Activated naive CD4-positive, alpha-beta T cell treated with anti-CD3 and anti-CD28 coated beads, Interleukin-2, amount 10 ng/mL, durations not matched to agents 7 days and 5 days (primary cell): ENCODE measurements around the gene SIX3.

Experiments used
- CTCF ChIA-PET: fragments of 350-600 bp; sonication (Branson Sonifier 250); formaldehyde crosslinking; loops from one replicate; lab custom pipeline; 2021; ENCODE audit warnings: antibody characterized with exemption; lab: Charles Lee
- DNase-seq: peaks from one replicate; pipeline ENCODE4 v3.0.0-alpha.2; 2020
- H3K27ac Mint-ChIP-seq: one replicate; pipeline ENCODE4 v1.8.0; 2021; ENCODE audit warnings: mild to moderate bottlenecking, moderate library complexity, mixed read lengths
- H3K27me3 Mint-ChIP-seq: one replicate; pipeline ENCODE4 v1.8.0; 2021; ENCODE audit warnings: mild to moderate bottlenecking, mixed read lengths
- H3K36me3 Mint-ChIP-seq: one replicate; pipeline ENCODE4 v1.8.0; 2021; ENCODE audit warnings: mixed read lengths
- H3K4me1 Mint-ChIP-seq: one replicate; pipeline ENCODE4 v1.8.0; 2021; ENCODE audit warnings: mixed read lengths
- H3K4me3 Mint-ChIP-seq: one replicate; pipeline ENCODE4 v1.8.0; 2021; ENCODE audit warnings: mild to moderate bottlenecking, moderate library complexity, mixed read lengths
- H3K9me3 Mint-ChIP-seq: one replicate; pipeline ENCODE4 v1.8.0; 2021; ENCODE audit warnings: mixed read lengths

Gene SIX3

DNA sequence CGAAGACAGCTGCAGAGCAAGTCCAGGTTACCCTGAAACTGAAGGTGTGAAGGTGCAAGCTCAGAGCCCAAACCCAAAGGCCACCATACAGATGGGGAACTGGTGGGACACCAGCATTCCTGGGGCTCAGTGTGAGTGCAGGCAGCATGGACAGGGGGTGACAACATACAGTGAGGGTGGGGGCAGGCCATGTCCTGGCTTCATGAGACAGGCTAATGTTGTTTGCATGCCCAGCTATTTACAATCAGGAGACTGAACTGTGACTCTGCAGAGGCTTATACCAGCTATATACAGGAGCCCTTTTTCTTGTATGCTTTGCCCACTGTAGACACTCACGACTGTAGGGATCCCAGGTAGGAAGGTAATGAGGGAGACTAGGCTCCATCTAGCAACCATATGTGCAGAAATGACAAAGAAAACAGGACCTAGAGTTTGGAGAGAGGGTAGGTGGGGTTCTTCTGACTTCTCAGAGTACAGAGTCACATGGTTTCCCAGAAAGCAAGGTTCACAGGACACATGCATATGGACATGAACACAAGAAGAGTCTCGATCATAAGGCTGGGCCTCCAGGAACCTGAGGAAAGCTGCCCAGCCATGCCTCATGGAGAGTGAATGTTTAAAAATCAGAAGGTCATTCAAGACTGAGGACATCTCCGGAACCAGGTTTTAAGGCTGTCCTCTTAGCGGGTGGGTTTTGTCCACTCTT lies 26.4 kb downstream of the SIX3 start:
- no peaks in the 10 kb centered on the region for H3K4me1 Mint-ChIP-seq
- no peak overlapping the region for H3K4me3 Mint-ChIP-seq
- peaks cover 38% of the 10 kb centered on the region for H3K27me3 Mint-ChIP-seq
- no peak overlapping the region for H3K27ac Mint-ChIP-seq
- H3K36me3 Mint-ChIP-seq, result no peaks in the 10 kb centered on the region
- no peak for DNase-seq
- no peaks in the 10 kb centered on the region for H3K9me3 Mint-ChIP-seq
- CTCF ChIA-PET, result interaction anchor here (4.2 kb wide), 1 partner anchor 14 kb away, joined by 24 read pairs; no protein-coding TSS in a partner anchor

DNA sequence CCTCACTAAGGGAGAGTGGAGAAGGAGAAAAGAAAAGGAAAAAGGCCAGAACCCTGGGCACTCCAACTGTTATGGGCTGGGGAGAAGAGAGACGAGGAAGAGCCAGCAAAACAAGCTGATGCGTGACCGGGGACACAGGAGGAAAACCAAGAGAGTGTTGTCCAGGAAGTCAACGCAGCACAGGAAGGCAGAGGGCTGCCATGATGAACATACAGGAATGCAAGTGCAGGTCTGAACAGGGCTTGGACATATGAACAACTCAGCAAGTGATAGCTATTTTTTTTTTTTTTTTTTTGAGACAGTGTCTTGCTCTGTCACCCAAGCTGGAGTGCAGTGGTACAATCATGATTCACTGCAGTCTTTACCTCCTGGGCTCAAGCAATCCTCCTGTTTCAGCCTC lies 28.4 kb downstream of the SIX3 start:
- CTCF ChIA-PET, result interaction anchor here (2.3 to 4.2 kb wide), 2 partner anchors 11 to 14 kb away, joined by 9 to 24 read pairs; no protein-coding TSS in a partner anchor
- H3K4me1 Mint-ChIP-seq, result no peaks in the 10 kb centered on the region
- H3K4me3 Mint-ChIP-seq, result no peak overlapping the region
- no peaks in the 10 kb centered on the region for H3K36me3 Mint-ChIP-seq
- no peak overlapping the region for H3K27ac Mint-ChIP-seq
- peaks cover 25% of the 10 kb centered on the region for H3K27me3 Mint-ChIP-seq
- DNase-seq, result no peak
- H3K9me3 Mint-ChIP-seq, result no peaks in the 10 kb centered on the region

DNA sequence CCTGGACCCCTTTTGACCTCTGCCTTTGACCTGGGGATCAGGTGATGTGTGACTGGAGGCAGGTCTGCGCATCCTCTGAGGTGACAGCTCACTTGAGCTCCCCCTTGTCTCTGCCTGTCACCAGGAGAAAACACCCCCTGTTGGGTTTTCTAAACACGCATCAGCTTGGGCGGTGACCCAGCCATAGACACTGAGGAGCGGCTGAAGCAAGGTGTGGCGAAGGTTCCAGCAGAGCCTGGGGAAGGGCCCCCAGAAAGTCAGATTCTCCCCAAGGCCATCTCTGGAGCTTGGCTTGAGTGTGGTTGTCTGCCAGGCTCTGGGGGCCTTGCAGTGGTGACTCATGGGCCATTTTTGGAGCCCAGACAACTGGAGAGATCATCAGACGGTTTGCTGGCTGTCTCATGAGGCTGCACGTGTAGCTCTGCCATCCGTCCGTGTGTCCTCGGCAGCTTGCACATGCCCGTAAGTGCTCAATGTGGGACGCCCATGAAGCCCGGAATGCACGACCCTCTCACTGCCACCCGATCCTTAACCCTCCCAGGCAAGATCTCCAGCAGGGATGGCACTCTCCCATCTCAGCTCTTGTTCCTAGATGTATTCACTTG lies 29.4 kb downstream of the SIX3 start:
- no peak overlapping the region for H3K27ac Mint-ChIP-seq
- CTCF ChIA-PET, result interaction anchor here (2.3 to 4.2 kb wide), 2 partner anchors 10 to 15 kb away, joined by 9 to 24 read pairs; no protein-coding TSS in a partner anchor
- no peaks in the 10 kb centered on the region for H3K36me3 Mint-ChIP-seq
- DNase-seq, result no peak
- peaks cover 18% of the 10 kb centered on the region for H3K27me3 Mint-ChIP-seq
- H3K4me1 Mint-ChIP-seq, result no peaks in the 10 kb centered on the region
- H3K9me3 Mint-ChIP-seq, result no peaks in the 10 kb centered on the region
- no peak overlapping the region for H3K4me3 Mint-ChIP-seq

DNA sequence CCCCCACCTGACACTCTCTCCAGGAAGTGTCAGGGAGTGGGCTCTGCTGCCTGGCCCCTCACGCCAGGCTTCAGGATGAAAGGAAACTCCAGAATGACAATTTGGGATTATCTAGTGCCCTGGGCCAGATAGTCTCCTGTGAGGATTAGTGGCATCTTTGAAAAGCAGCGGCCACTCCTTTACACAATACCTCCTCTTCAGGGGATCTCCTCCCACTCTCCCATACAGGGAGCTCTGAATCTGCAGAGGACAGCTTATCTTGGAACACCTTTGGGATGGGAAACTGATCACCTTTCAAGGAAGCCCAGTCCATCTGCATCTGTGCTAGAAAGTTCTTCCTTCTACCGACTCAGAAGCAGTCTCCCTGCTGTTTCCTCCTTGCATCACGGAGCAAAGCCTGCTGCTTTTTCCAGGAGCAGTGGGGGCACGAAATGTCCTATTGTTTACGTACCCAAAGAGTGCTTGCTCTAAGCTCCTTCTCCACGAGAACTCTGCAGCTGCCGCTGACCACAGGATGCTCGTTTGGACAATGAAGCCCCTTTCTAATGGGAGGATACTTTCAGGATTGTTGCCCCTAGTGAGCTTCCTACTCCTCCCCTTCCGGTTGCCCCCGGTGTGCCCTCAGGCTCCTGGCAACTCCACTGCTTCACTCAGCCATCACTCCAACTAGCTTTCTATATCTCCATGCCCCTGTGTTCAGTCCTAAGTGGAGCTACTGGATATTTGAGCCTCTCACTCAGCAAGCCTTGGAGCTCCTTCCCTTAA lies 31.5 kb downstream of the SIX3 start:
- Mint-ChIP-seq H3K27me3 (peaks cover 14% of the 10 kb centered on the region), H3K4me1 (no peaks in the 10 kb centered on the region), H3K4me3 (no peak overlapping the region), H3K9me3 (no peaks in the 10 kb centered on the region), H3K36me3 (no peaks in the 10 kb centered on the region), H3K27ac (no peak overlapping the region)
- CTCF ChIA-PET, result interaction anchor here (0.7 to 1.6 kb wide), 6 partner anchors 9 to 491 kb away, joined by 3 to 6 read pairs (median 3); no protein-coding TSS in a partner anchor
- DNase-seq, result no peak

DNA sequence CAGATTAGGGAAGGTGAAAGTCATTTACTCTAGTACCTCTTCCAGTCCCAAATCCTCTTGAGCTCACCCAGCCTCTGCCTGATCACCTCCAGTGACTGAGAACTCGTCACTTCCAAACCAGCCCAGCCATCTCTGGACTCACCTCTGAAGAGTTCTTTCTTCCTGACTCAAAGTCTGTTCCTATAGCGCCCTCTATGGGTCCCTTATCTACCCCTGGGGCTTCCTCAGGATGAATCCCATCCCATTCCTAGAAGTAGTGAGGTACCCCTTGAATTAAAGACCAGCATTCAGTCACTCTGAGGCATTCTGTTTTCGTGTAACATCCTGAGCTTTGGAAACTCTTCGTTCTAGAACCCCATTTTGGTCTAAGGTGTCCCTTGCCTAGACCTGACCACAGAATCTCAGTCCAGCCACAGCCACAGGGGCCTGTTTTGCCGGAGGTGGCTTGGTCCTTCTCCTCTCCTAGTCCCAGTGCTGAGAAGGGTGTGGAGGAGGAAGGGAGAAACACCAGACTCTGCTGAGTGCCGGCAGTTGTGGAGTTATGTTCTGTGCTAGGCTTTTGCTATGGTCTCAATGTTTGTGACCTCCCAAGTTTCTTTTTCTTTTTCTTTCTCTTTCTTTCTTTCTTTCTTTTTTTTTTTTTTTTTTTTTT lies 32.7 kb downstream of the SIX3 start:
- Mint-ChIP-seq H3K27me3 (peaks cover 21% of the 10 kb centered on the region), H3K4me3 (no peak overlapping the region), H3K9me3 (no peaks in the 10 kb centered on the region), H3K4me1 (no peaks in the 10 kb centered on the region), H3K36me3 (no peaks in the 10 kb centered on the region), H3K27ac (no peak overlapping the region)
- no peak for DNase-seq
- CTCF ChIA-PET, result interaction anchor here (0.6 to 1.6 kb wide), 5 partner anchors 18 to 668 kb away, joined by 3 to 4 read pairs (median 3); no protein-coding TSS in a partner anchor

DNA sequence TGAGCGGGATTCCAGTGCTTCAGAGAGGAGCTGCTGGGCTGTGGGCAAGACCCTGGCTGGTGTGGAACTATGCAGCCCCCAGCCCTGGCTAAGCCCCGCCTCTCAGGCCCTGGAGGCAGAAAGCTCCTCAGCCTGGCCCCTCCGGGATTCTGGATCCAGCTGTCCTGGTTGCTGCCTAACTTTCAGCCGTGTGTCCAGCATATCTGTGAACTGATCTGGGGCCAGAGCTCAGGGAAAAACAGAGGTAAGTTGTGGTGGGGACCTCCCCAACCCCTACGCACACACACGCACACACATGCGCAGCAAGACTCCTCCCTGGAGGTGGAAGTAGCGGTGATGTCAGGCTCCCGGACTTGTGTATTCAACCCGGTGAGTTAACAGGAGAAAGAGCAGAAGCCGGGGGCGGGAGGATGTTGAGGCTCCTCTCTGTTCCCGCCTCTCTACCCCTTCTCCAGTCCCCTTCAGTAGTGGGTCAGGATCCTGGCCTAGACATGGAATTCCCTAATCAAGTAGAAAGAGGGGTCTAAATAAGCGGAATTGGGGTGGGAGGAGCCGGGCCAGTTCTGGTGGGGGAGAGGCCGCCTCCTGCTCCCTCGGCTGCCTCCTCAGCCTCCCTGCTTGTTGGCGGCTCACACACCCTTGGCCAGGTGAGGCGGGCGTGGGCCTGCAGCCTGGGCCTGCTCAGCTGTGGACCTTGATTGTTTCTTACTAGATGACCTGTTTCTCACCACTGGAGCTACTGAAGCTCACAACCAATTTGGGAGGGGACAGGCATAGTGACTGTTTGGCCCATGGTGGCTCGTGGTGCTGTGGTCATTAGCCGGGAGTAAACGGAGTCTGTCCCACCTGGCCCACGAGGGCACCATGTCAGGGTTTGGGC lies 34.3 kb downstream of the SIX3 start:
- H3K27me3 Mint-ChIP-seq, result peaks cover 21% of the 10 kb centered on the region
- no peaks in the 10 kb centered on the region for H3K4me1 Mint-ChIP-seq
- DNase-seq, result no peak
- no peaks in the 10 kb centered on the region for H3K9me3 Mint-ChIP-seq
- H3K36me3 Mint-ChIP-seq, result no peaks in the 10 kb centered on the region
- H3K4me3 Mint-ChIP-seq, result no peak overlapping the region
- H3K27ac Mint-ChIP-seq, result no peak overlapping the region
- CTCF ChIA-PET, result interaction anchor here (1.3 kb wide), 1 partner anchor 26 kb away, joined by 4 read pairs; no protein-coding TSS in a partner anchor

DNA sequence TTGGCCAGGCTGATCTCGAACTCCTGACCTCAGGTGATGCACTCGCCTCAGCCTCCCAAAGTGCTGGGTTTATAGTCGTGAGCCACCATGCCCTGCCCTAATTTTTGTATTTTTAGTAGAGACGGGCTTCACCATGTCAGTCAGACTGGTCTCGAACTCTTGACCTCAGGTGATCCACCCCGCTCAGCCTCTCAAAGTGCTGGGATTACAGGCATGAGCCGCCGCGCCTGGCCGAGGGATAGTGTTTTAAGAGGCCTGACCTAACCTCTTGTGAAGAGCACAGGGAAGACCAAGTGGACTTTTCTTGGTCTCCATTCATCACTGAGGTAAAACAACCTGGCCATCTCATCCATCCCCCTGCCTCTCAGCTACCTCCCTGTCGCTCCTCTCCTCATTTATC lies 38.1 kb downstream of the SIX3 start:
- DNase-seq, result no peak
- Mint-ChIP-seq H3K9me3 (no peaks in the 10 kb centered on the region), H3K4me3 (no peak overlapping the region), H3K4me1 (no peaks in the 10 kb centered on the region), H3K27ac (no peak overlapping the region), H3K27me3 (peaks cover 25% of the 10 kb centered on the region), H3K36me3 (no peaks in the 10 kb centered on the region)
- CTCF ChIA-PET, result interaction anchor here (4.9 kb wide), 1 partner anchor 599 kb away, joined by 40 read pairs; no protein-coding TSS in a partner anchor

DNA sequence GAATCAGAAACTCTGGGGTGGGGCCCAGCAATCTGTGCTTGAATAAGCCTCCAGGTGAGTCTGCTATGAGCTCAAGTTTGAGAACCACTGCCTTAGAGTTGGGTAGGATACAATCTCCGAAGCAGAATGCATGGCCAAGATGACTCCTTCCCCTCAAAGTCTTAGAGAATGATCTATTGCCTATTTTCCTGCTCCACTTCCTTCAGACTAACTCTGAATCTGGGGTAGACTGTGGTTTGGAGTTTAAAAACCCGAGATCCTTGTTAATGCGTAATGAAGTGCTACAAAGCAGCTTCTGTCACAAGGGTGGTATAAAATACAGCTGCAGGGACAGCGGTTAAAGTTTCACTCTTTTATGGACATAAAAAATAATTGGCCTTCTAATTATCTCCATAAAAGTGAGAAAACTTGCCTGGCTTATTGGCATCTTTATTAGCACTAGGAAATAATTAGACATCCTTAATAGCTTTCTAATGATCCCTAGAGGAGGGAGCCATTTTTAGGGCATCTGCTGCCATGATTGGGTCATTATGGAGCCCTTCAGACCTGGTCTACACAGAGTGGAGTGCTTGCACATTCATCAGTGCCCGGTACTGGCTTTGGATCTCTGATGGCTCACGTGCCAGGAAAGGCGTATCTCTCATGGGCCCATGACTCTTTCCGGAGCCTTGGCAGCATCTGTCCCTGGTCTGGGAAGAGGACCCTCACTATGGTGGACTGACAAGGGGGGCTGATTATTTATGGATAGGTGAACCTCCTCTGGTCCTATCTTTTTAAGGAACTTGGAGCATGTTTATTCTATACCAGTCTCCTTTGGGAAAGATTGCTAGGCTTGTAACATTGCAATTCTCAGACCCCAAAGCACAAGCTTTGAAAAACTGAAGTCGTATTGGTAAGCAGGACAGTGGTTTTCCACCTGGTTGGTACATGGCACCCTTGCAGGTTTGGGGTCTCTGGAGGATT lies 39.5 kb downstream of the SIX3 start:
- Mint-ChIP-seq H3K36me3 (no peaks in the 10 kb centered on the region), H3K4me1 (no peaks in the 10 kb centered on the region), H3K9me3 (no peaks in the 10 kb centered on the region), H3K4me3 (no peak overlapping the region), H3K27ac (no peak overlapping the region), H3K27me3 (peaks cover 25% of the 10 kb centered on the region)
- DNase-seq, result no peak
- CTCF ChIA-PET, result interaction anchor here (0.5 to 4.9 kb wide), 16 partner anchors 8 to 1341 kb away, joined by 3 to 40 read pairs (median 4); no protein-coding TSS in a partner anchor

DNA sequence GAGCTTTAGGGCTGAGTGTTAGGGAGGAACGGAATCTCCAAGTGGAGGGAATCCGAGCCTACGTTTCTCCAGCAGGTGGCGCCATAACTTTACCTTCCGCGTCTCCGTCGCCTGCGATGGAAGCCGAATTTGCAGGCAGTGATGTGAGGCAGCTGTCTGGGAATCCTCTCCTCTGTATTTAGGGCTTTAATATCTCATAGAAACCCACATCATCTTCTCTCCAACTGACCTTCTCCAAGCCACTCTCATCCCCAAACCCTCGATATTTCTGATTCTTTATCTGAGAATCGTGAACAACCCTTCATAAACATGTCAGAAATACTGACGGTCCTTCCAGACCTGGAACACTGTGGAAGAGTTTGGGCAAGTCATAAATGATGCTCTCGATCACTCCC lies 40.2 kb downstream of the SIX3 start:
- H3K27me3 Mint-ChIP-seq, result peaks cover 25% of the 10 kb centered on the region
- no peak overlapping the region for H3K4me3 Mint-ChIP-seq
- H3K4me1 Mint-ChIP-seq, result no peaks in the 10 kb centered on the region
- peak; percentile 74 for DNase-seq
- CTCF ChIA-PET, result interaction anchor here (0.5 to 4.9 kb wide), 16 partner anchors 9 to 1340 kb away, joined by 3 to 40 read pairs (median 4); no protein-coding TSS in a partner anchor
- no peaks in the 10 kb centered on the region for H3K9me3 Mint-ChIP-seq
- H3K36me3 Mint-ChIP-seq, result no peaks in the 10 kb centered on the region
- H3K27ac Mint-ChIP-seq, result no peak overlapping the region

DNA sequence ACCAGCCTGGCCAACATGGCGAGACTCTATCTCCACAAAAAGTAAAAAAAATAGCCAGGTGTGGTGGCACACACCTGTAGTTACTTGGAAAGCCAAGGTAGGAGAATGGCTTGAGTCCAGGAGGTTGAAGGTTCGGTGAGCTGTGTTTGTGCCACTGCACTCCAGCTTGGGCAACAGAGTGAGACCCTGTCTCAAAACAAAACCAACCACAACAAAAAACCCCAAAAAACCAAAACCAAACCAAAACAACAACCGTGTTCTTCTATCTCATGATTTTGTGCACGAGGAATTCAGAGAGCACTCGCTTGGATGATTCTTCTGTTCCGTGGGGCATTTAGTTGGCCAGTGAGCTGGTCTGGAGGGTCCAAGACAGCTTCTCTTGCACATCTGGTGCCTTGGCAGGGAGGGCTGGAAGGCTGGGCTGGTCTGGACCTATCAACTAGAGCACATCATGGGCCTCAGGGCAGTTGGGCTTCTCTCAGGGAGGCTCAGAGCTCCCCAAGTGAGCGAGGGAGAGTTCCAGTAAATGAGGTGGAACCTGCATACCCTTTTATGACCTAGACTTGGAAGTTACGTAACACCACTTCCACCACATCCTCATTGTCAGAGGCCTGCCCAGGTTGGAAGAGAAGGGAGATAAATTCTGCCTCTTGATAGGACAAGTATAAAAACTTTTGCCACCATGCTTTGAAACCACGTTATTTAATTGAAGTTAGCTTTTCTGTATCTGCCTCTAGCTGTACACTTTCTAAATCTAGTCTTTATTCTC lies 42.5 kb downstream of the SIX3 start:
- no peaks in the 10 kb centered on the region for H3K4me1 Mint-ChIP-seq
- no peaks in the 10 kb centered on the region for H3K36me3 Mint-ChIP-seq
- H3K9me3 Mint-ChIP-seq, result peaks cover 3% of the 10 kb centered on the region
- H3K4me3 Mint-ChIP-seq, result no peak overlapping the region
- DNase-seq, result no peak
- CTCF ChIA-PET, result interaction anchor here (0.8 to 4.9 kb wide), 5 partner anchors 12 to 594 kb away, joined by 3 to 40 read pairs (median 3); no protein-coding TSS in a partner anchor
- no peak overlapping the region for H3K27ac Mint-ChIP-seq
- H3K27me3 Mint-ChIP-seq, result peaks cover 24% of the 10 kb centered on the region

DNA sequence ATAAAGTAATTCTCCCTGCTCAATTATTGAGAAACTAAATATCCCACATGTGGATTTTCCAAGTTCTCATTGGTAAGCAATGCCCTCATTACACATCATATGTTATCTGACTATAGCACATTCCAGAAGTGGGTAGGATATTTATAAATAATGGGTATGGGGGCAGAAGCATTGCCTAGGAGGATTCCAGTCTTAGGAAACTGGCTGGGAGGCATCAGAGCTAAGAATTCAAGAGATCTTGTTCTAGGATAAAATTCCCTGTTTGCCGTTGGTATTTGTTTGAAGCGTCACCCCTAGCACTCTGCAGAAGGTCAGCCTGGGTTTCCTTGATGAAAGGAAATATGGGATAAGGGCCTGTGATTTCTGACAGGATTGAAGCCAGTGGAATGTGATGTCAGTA lies 47.7 kb downstream of the SIX3 start:
- H3K4me3 Mint-ChIP-seq, result no peak overlapping the region
- H3K36me3 Mint-ChIP-seq, result no peaks in the 10 kb centered on the region
- no peak for DNase-seq
- H3K4me1 Mint-ChIP-seq, result no peaks in the 10 kb centered on the region
- CTCF ChIA-PET, result no interaction called here
- H3K9me3 Mint-ChIP-seq, result peaks cover 3% of the 10 kb centered on the region
- H3K27me3 Mint-ChIP-seq, result peaks cover 40% of the 10 kb centered on the region
- no peak overlapping the region for H3K27ac Mint-ChIP-seq
